NT2/D1 (cell line): ENCODE data around the gene PHPT1.

Experiments
- SUZ12 ChIP-seq: IDR thresholded peaks from 2 replicates; pipeline ENCODE4 v1.6.1; 2011; ENCODE audit not compliant: insufficient read length, insufficient read depth; ENCODE audit errors: extremely low read depth
- YY1 ChIP-seq: IDR thresholded peaks from 2 replicates; pipeline ENCODE4 v1.6.1; 2011; ENCODE audit not compliant: insufficient read length, insufficient read depth
- ZNF274 ChIP-seq: IDR thresholded peaks from 2 replicates; pipeline ENCODE4 v1.6.1; 2011; ENCODE audit warnings: mild to moderate bottlenecking, low read depth, low read length

- TF ChIP-seq YY1 (no peak), SUZ12 (no peak), ZNF274 (no peak)
Measured at GRCh38 chr9:136840877-136841645, 8.1 kb upstream of the PHPT1 start.
